ENCODE results near the gene STXBP5.

STXBP5 gene

DNA sequence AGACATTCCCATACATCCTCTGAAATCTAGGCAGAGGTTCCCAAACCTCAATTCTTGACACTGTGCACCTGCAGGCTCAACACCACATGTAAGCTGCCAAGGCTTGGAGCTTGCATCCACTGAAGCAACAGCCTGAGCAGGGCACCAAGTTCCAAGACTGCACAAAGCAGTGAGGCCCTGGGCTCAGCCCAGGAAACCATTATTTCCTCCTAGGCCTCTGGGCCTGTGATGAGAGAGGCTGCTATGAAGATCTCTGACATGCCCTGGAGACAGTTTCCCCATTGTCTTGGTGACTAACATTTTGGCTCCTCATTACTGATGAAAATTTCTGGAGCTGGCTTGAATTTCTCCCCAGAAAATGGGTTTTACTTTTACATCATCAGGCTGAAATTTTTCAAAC is 196.8 kb downstream of the STXBP5 start:
- no peak for TF ChIP-seq MYC (IDR thresholded peaks at IDR 0.05; ENCODE audit: low read depth, low read length)
- TF ChIP-seq, protein P1, sequence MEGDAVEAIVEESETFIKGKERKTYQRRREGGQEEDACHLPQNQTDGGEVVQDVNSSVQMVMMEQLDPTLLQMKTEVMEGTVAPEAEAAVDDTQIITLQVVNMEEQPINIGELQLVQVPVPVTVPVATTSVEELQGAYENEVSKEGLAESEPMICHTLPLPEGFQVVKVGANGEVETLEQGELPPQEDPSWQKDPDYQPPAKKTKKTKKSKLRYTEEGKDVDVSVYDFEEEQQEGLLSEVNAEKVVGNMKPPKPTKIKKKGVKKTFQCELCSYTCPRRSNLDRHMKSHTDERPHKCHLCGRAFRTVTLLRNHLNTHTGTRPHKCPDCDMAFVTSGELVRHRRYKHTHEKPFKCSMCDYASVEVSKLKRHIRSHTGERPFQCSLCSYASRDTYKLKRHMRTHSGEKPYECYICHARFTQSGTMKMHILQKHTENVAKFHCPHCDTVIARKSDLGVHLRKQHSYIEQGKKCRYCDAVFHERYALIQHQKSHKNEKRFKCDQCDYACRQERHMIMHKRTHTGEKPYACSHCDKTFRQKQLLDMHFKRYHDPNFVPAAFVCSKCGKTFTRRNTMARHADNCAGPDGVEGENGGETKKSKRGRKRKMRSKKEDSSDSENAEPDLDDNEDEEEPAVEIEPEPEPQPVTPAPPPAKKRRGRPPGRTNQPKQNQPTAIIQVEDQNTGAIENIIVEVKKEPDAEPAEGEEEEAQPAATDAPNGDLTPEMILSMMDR (IDR thresholded peaks at IDR 0.05; ENCODE audit: low read depth, low read length): no peak
- TF ChIP-seq, protein P2, sequence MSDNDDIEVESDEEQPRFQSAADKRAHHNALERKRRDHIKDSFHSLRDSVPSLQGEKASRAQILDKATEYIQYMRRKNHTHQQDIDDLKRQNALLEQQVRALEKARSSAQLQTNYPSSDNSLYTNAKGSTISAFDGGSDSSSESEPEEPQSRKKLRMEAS (IDR thresholded peaks at IDR 0.05; ENCODE audit: low read depth, low read length): no peak
- no peak for TF ChIP-seq POLR2A (IDR thresholded peaks at IDR 0.05; ENCODE audit: extremely low read depth, insufficient read length)
- DNase-seq (ENCODE audit: low read depth): no peak
- no peak overlapping the region for H3K4me3 ChIP-seq (ENCODE audit: low read depth, low read length)

DNA sequence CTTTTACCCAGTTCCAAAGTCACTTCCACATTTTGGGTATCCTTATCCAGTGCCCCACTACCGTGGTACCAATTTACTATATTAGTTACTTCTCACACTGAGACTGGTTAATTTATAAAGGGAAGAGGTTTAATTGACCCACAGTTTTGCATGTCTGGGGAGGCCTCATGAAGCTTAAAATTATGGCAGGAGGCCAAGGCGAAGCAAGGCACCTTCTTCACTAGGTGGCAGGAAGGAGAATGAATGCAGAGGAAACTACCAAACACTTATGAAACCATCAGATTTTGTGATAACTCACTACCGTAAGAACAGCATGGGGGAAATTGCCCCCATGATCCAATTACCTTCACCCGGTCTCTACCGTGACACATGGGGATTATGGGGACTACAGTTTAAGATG is 197.6 kb downstream of the STXBP5 start:
- H3K4me3 ChIP-seq (ENCODE audit: low read depth, low read length): no peak overlapping the region
- DNase-seq (ENCODE audit: low read depth): no peak
- no peak for TF ChIP-seq MYC (IDR thresholded peaks at IDR 0.05; ENCODE audit: low read depth, low read length)
- TF ChIP-seq, protein P2 (IDR thresholded peaks at IDR 0.05; ENCODE audit: low read depth, low read length): no peak
- TF ChIP-seq, protein P1 (IDR thresholded peaks at IDR 0.05; ENCODE audit: low read depth, low read length): no peak
- no peak for TF ChIP-seq POLR2A (IDR thresholded peaks at IDR 0.05; ENCODE audit: extremely low read depth, insufficient read length)

DNA sequence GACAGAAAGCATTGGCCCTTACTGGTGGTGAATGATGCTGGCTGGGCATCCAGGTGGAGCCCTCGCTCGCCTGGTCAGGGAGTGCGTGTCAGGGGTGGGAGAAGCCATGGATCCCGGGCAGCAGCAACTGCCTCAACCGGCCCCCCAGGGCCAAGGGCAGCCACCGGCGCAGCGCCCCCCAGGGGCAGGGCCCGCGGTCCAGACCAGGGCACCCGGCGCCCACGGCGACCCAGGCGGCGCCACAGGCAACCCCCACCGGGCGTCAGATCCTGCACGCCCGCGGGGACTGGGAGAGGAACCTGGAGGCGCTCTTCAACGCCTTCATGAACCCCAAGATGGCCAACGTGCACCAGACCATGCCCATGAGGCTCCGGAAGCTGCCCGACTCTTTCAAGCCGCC is 202.6 kb downstream of the STXBP5 start:
- no peak for TF ChIP-seq POLR2A (IDR thresholded peaks at IDR 0.05; ENCODE audit: extremely low read depth, insufficient read length)
- TF ChIP-seq, protein P1 (IDR thresholded peaks at IDR 0.05; ENCODE audit: low read depth, low read length): no peak
- TF ChIP-seq, protein P2 (IDR thresholded peaks at IDR 0.05; ENCODE audit: low read depth, low read length): no peak
- DNase-seq (ENCODE audit: low read depth): no peak

DNA sequence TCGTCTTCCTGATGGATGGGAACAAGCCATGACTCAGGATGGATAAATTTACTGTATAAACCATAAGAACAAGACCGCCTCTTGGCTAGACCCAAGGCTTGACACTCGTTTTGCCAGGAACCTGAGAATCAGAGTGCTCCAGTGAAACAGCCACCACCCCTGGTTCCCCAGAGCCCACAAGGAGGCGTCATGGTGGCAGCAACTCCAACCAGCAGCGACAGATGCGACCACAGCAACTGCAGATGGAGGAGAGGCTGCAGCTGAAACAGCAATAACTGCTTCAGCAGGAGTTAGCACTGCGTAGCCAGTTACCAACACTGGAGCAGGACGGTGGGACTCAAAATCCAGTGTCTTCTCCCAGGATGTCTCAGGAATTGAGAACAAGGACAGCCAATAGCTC is 203.4 kb downstream of the STXBP5 start:
- no peak overlapping the region for H3K4me3 ChIP-seq (ENCODE audit: low read depth, low read length)
- TF ChIP-seq MYC (IDR thresholded peaks at IDR 0.05; ENCODE audit: low read depth, low read length) (no peak), POLR2A (IDR thresholded peaks at IDR 0.05; ENCODE audit: extremely low read depth, insufficient read length) (no peak)
- TF ChIP-seq, protein P2 (IDR thresholded peaks at IDR 0.05; ENCODE audit: low read depth, low read length): no peak
- TF ChIP-seq, protein P1 (IDR thresholded peaks at IDR 0.05; ENCODE audit: low read depth, low read length): no peak
- no peak for DNase-seq (ENCODE audit: low read depth)

More for the DNA sequence above, 202.6 kb downstream of the STXBP5 start:
- H3K4me3 ChIP-seq (ENCODE audit: low read depth, low read length): no peak overlapping the region

DNA sequence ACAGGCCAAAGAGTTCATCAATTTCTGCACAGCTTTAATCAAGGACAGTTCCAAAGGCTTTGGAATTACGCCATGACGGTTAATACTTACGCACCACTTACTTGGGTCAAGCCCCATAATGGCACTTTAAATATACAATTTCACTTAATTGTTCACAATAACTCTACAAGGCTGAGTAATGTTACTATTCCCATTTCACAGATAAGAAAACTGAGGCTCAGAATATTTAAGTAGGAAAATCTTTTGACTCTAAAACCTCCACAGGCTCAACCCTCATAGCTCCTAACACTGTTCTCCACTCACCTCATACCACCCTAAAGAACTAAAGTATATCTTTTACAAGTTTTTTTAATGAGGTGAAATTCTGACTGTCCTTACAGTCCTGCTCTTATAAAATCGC is 212.4 kb downstream of the STXBP5 start:
- DNase-seq (ENCODE audit: low read depth): no peak
- TF ChIP-seq MYC (IDR thresholded peaks at IDR 0.05; ENCODE audit: low read depth, low read length) (no peak), POLR2A (IDR thresholded peaks at IDR 0.05; ENCODE audit: extremely low read depth, insufficient read length) (no peak)
- TF ChIP-seq, protein P1 (IDR thresholded peaks at IDR 0.05; ENCODE audit: low read depth, low read length): no peak
- TF ChIP-seq, protein P2 (IDR thresholded peaks at IDR 0.05; ENCODE audit: low read depth, low read length): no peak

DNA sequence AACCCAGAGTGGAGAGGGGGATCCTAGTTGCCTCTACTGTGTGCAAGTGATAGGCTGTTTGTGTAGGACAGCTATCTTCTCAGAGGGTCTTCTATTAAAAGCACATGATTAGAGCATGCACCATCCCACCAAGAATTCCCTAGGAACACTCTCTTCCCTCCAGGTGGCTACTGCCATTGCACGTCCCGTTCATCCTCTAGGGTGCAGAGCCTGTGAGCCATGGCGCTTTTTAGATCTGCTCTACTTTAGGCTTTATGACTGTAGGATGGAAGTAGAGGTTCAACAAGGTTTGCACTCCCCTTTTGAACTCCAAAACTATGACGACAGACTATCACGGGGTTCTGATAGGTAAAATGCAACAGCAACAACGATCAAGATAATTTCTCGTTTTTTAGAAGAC is 213.7 kb downstream of the STXBP5 start:
- DNase-seq (ENCODE audit: low read depth): no peak
- TF ChIP-seq, protein P2 (IDR thresholded peaks at IDR 0.05; ENCODE audit: low read depth, low read length): no peak
- TF ChIP-seq MYC (IDR thresholded peaks at IDR 0.05; ENCODE audit: low read depth, low read length) (no peak), POLR2A (IDR thresholded peaks at IDR 0.05; ENCODE audit: extremely low read depth, insufficient read length) (no peak)
- TF ChIP-seq, protein P1 (IDR thresholded peaks at IDR 0.05; ENCODE audit: low read depth, low read length): no peak
- no peak overlapping the region for H3K4me3 ChIP-seq (ENCODE audit: low read depth, low read length)

More for the DNA sequence above, 212.4 kb downstream of the STXBP5 start:
- no peak overlapping the region for H3K4me3 ChIP-seq (ENCODE audit: low read depth, low read length)
